ENCODE data around the gene PPIP5K2. TPM values are rescaled to one million over a fixed set of nuclear protein-coding genes. Genes with fewer than 3 reads are reported as not detected.
A peak's percentile ranks its signal among the peaks of the same experiment; 100 is the strongest.

Gene PPIP5K2
- total and polyA plus RNA-seq, 2 donors (not counting 3 experiments of a cell fraction or from before 2014, with no cell fraction given), result 20.8 to 69.4 TPM

DNA sequence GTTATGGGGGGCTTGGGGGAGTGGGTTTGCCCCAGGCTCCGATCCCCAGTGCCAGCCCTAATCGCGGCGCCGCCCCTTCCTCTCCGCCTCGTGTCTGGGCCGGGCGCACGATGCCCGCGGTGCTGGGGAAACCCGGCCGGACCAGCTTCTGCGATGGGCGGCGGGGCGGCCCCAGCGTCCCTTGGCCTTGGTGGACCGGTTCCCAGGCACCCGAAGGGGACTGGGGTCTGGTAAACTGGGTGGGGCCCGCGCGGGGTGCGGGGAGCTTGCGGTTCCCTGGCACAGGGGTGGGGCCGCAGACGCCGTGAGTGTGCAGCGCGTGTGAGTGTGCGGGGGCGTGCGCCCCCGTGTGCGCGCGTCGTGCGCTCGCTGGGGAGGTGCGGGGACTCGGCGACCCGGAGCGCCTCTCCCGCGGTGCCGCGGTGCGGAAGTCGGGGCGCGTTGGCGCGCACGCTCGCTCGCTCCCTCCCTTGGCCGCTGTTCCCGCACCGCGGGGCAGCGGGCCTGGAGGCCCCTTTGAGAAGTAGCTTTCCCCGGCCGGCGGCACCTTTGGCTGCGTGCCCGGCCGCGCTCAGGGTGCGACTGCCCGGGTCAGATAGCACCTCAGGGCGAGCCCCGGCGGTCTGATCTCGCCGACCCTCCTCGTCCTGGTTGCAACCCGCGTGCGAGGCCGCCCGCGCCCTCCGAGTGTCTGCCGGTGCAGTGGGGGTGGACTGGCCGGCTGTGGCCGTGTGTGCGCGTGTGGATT lies 139.0 kb downstream of the PPIP5K2 start:
- Histone ChIP-seq H3K27ac (ENCODE audit: insufficient read depth, low read depth, low read length) (peak overlapping the region; percentile 76), H3K79me2 (ENCODE audit: control insufficient read depth, insufficient read depth, low read length) (peaks cover 44% of the 10 kb centered on the region), H3K9me1 (replicated peaks; ENCODE audit: control insufficient read depth, extremely low read depth, insufficient read depth, low read length) (no peaks in the 10 kb centered on the region), H3K27me3 (ENCODE audit: control insufficient read depth in 2 of 2, insufficient read depth in 2 of 2, low read length in 2 of 2) (no peaks in the 10 kb centered on the region), H3K4me2 (ENCODE audit: insufficient read depth, low read length) (peak overlapping the region; percentile 68), H3K36me3 (ENCODE audit: control insufficient read depth in 2 of 2, extremely low read depth in 1 of 2, insufficient read depth in 2 of 2, low read length in 2 of 2) (no peaks in the 10 kb centered on the region), H4K20me1 (replicated peaks; ENCODE audit: control insufficient read depth, extremely low read depth, insufficient read depth, low read length) (no peaks in the 10 kb centered on the region), H3K9ac (replicated peaks; ENCODE audit: extremely low read depth, insufficient read depth, low read length) (peak overlapping the region; percentile 80), H3K4me1 (ENCODE audit: control insufficient read depth, extremely low read depth, insufficient read depth, low read length) (peaks cover 8% of the 10 kb centered on the region), H3K9me3 (replicated peaks; ENCODE audit: control insufficient read depth, insufficient read depth, low read length) (no peaks in the 10 kb centered on the region), H2AFZ (ENCODE audit: low read depth, low read length) (peak overlapping the region; percentile 92), H3K4me3 (replicated peaks in 1 of 3; ENCODE audit: insufficient read depth in 1 of 3, low read depth in 1 of 3, low read length in 3 of 3) (peak overlapping the region; percentile 47 to 75 (median 69))
- dilution Hi-C loops (cut with MboI; ENCODE audit: extremely low pct_ligation_motif_present, low sequenced_read_pairs) (no loop called here), intact Hi-C loops (cut with micrococcal nuclease) (loop anchor here (1.0 to 5.0 kb wide), 7 partner anchors 11 to 303 kb away; partner anchors contain the start of genes GIN1, NUDT12 and PPIP5K2)
- DNase-seq (ENCODE audit: low read depth, low spot score) (peak; percentile 66), FAIRE-seq (no peak)
- POLR2A ChIA-PET, result interaction anchor here (0.6 to 1.2 kb wide), 4 partner anchors 12 to 410 kb away, joined by 3 to 7 read pairs (median 4); partner anchors contain the start of genes GIN1 and PPIP5K2
- TF ChIP-seq, protein P1, sequence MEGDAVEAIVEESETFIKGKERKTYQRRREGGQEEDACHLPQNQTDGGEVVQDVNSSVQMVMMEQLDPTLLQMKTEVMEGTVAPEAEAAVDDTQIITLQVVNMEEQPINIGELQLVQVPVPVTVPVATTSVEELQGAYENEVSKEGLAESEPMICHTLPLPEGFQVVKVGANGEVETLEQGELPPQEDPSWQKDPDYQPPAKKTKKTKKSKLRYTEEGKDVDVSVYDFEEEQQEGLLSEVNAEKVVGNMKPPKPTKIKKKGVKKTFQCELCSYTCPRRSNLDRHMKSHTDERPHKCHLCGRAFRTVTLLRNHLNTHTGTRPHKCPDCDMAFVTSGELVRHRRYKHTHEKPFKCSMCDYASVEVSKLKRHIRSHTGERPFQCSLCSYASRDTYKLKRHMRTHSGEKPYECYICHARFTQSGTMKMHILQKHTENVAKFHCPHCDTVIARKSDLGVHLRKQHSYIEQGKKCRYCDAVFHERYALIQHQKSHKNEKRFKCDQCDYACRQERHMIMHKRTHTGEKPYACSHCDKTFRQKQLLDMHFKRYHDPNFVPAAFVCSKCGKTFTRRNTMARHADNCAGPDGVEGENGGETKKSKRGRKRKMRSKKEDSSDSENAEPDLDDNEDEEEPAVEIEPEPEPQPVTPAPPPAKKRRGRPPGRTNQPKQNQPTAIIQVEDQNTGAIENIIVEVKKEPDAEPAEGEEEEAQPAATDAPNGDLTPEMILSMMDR (IDR thresholded peaks at IDR 0.05; ENCODE audit: extremely low read depth in 1 of 2, insufficient read depth in 1 of 2, low read depth in 1 of 2, low read length in 2 of 2), result no peak
- TF ChIP-seq GATA2 (IDR thresholded peaks at IDR 0.05; ENCODE audit: insufficient read depth, insufficient read length, low read depth, low read length), result no peak
- TF ChIP-seq MYC (IDR thresholded peaks at IDR 0.05; ENCODE audit: low read depth, low read length), result peak; percentile 23
- CTCF ChIA-PET, result interaction anchor here (0.5 to 5.0 kb wide), 17 partner anchors 9 to 302 kb away, joined by 3 to 35 read pairs (median 4); partner anchors contain the start of gene GIN1
- BruUV-seq (replicated peaks), result no TSS peak
